ENCODE data around the gene FRS2.

- TF ChIP-seq CTCF (conservative IDR thresholded peaks at IDR 0.05) (no peak), EZH2 (IDR thresholded peaks at IDR 0.05; ENCODE audit: low read depth) (no peak)
Observed at GRCh38 chr12:69524755-69525469, 54.7 kb downstream of the FRS2 start.

Data from PC-9 (cell line).